Kidney epithelial cell (primary cell): ENCODE data around the gene UTP4. TPM values are rescaled to one million over a fixed set of nuclear protein-coding genes. Genes with fewer than 3 reads are reported as not detected.
A peak's percentile ranks its signal among the peaks of the same experiment; 100 is the strongest.

ENCODE experiments used
- DNase-seq: peaks from one replicate; pipeline ENCODE4 v3.0.0-alpha.2; 2010; ENCODE audit warnings: low read depth
- H3K27me3 ChIP-seq: 2 replicates; pipeline ENCODE4 v1.6.0; 2011; ENCODE audit warnings: low read length; ENCODE audit not compliant: control insufficient read depth, insufficient read depth
- H3K36me3 ChIP-seq: 2 replicates; pipeline ENCODE4 v1.5.1; 2011; ENCODE audit warnings: low read length; ENCODE audit not compliant: control insufficient read depth, insufficient read depth
- H3K4me3 ChIP-seq: 2 replicates; pipeline ENCODE4 v1.5.1; 2011; ENCODE audit warnings: low read depth, mild to moderate bottlenecking, control low read depth, low read length
- CTCF ChIP-seq: IDR thresholded peaks from 2 replicates; pipeline ENCODE4 v1.5.1; 2011; ENCODE audit warnings: mild to moderate bottlenecking, moderate library complexity, low read length, control low read depth, inconsistent platforms; ENCODE audit not compliant: insufficient read depth, poor library complexity, severe bottlenecking
- total RNA-seq: library from RNA; depleted of rRNA; stranded (reverse); fragments of >200 nt; gene quantifications from 2 replicates; pipeline ENCODE4 v1.2.3, GENCODE V29; 2015

Gene UTP4
- total RNA-seq, 1 donor from 2014 or later: 32.8 TPM

- Histone ChIP-seq H3K36me3 (no peaks in the 10 kb centered on the region), H3K4me3 (no peak overlapping the region), H3K27me3 (no peaks in the 10 kb centered on the region)
- TF ChIP-seq CTCF: no peak
- no peak for DNase-seq
Observed at GRCh38 chr16:69100071-69100691, 32.3 kb upstream of the UTP4 start.

- Histone ChIP-seq H3K36me3 (no peaks in the 10 kb centered on the region), H3K27me3 (no peaks in the 10 kb centered on the region), H3K4me3 (peak within 1 kb of the TSS; percentile 69)
- TF ChIP-seq CTCF: peak; percentile 56
- DNase-seq: peak; percentile 48
Observed at GRCh38 chr16:69105501-69106361, 26.7 kb upstream of the UTP4 start, which contains the start of gene HAS3. Gene HAS3 (plus strand): TSS chr16:69105653. CDS start chr16:69109396, 3,743 bp downstream.

DNA sequence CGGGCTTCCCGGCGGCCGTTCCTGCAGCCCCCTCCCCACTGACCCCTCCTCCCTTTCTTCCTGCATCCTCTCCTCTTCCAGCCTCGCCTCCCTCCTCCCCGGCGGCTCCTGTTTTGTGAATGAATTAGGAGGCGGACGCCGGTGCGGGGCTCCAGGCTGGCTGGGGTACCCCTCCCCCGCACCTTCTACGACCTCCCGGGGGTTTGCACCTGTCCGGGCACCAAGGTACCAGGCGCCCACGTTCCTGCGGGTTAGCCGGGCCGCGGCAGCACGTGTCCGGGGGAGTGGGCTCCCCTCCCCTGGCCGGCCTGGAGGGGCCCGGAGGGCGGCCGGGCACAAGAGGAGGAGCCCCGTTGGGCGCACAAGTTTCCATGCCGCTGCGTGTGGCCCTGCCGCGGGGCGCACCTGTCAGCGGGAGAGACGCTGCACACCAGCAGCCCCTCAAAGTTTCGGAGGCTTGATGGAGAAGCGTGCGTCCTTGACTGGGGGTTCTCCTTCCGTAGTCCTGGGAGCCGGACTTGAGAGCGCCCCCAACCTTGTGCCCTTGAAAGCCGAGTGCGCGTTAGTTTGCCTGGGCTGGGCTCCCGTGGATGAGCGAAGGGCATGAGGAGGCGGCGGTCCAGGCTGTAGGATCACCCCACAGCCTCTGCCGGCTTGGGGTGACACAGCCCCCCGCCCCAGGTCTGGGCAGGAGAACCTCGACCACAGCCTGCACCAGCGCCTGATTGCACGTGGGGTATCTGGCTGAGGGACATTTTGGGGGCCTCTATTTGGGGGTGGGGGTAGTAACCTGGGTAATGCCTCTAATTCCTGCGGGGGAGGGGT, 25.7 kb upstream of the UTP4 start:
- Histone ChIP-seq H3K36me3 (no peaks in the 10 kb centered on the region), H3K4me3 (peak overlapping the region; percentile 69), H3K27me3 (no peaks in the 10 kb centered on the region)
- TF ChIP-seq CTCF: no peak
- DNase-seq: no peak

GRCh38 chr16:69107316-69107962, 25.0 kb upstream of the UTP4 start:
- no peak for DNase-seq
- Histone ChIP-seq H3K4me3 (peak overlapping the region; percentile 69), H3K36me3 (no peaks in the 10 kb centered on the region), H3K27me3 (no peaks in the 10 kb centered on the region)
- no peak for TF ChIP-seq CTCF

DNA sequence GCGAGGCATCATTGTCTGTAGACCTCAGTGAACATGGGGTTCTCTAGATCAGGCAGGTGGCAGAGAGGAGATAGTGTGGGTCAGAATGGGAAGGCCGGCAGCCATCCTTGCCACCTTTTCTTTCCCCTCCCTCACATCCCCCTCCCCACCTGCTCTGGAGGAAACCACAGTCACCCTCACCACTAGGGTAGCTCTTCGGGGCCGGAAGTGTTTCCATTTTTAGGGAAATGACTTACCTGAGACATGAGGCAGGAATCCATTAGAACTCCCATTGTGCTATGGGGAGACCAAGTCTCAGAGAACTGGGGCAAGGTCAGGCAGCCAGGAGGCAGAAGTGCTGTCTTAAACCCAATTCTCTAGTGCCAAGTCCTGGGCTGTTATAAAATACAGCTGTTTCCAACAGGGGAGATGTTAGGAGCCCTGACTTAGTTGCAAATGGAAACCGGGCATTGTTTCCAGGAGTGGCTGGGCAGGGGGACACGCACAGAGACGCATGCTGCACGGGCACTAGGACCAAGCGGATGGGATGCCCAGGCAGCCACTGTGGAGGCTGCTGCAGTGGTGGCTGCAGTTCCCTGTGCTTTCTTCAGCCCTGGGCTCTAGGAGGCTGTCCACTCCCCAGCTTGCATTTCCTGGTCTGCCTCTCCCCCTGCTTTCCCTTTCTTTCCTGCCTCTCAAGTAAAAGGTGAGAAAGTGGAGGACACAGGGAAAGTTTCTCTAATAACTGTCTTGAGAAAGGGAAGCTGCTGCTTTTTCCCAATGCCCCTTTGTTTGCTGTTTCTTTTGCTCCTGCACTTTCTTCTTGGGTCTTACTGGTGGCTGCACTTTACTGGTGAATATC, 24.2 kb upstream of the UTP4 start:
- H3K4me3 ChIP-seq: peak overlapping the region; percentile 69
- DNase-seq: no peak
- H3K36me3 ChIP-seq: no peaks in the 10 kb centered on the region
- no peaks in the 10 kb centered on the region for H3K27me3 ChIP-seq
- TF ChIP-seq CTCF: no peak
